Neural cell (in vitro differentiated cells): ENCODE data around the gene ITPRID2. TPM values are rescaled to one million over a fixed set of nuclear protein-coding genes. Genes with fewer than 3 reads are reported as not detected.

Experiments used
- H2AFZ ChIP-seq: fragments of 200-600, 300-800 bp; sonication (generic), shearing (Covaris generic); 2 replicates; pipeline ENCODE4 v1.6.0; 2014; ENCODE audit warnings: low read depth, mild to moderate bottlenecking, antibody characterized with exemption, low read length, moderate library complexity
- H3F3A ChIP-seq: fragments of 200-600 bp; shearing (Covaris generic); 2 replicates; pipeline ENCODE4 v1.6.1; 2016; ENCODE audit warnings: mild to moderate bottlenecking, moderate library complexity, mixed read lengths, antibody characterized with exemption, low read length; ENCODE audit not compliant: insufficient read depth, poor library complexity, severe bottlenecking
- H3K27ac ChIP-seq: fragments of 200-600, 300-800 bp; sonication (generic), shearing (Covaris generic); 2 replicates; pipeline ENCODE4 v1.5.1; 2014; ENCODE audit warnings: mild to moderate bottlenecking, low read length, moderate library complexity
- H3K27me3 ChIP-seq: fragments of 300-800, 200-600 bp; sonication (generic), shearing (Covaris generic); 2 replicates; pipeline ENCODE4 v1.6.0; 2014; ENCODE audit warnings: mild to moderate bottlenecking, low read depth, low read length, moderate library complexity; ENCODE audit not compliant: insufficient read depth
- H3K36me3 ChIP-seq: fragments of 300-800, 200-600 bp; sonication (generic), shearing (Covaris generic); 2 replicates; pipeline ENCODE4 v1.5.1; 2014; ENCODE audit warnings: mild to moderate bottlenecking, antibody characterized with exemption, low read length, moderate library complexity; ENCODE audit not compliant: insufficient read depth
- H3K4me2 ChIP-seq: fragments of 300-800, 200-600 bp; sonication (generic), shearing (Covaris generic); 2 replicates; pipeline ENCODE4 v1.6.0; 2014; ENCODE audit warnings: mild to moderate bottlenecking, low read length
- H3K4me3 ChIP-seq: fragments of 300-800, 200-600 bp; sonication (generic), shearing (Covaris generic); 2 replicates; pipeline ENCODE4 v1.5.1; 2014; ENCODE audit warnings: mild to moderate bottlenecking, low read length, moderate library complexity
- H3K79me2 ChIP-seq: fragments of 200-600 bp; shearing (Covaris generic); replicated peaks from 2 replicates; pipeline ENCODE4 v1.6.0; 2014; ENCODE audit warnings: mild to moderate bottlenecking, low read length, moderate library complexity; ENCODE audit not compliant: insufficient read depth
- H3K9ac ChIP-seq: fragments of 300-800, 200-600 bp; sonication (generic), shearing (Covaris generic); 2 replicates; pipeline ENCODE4 v1.6.1; 2016; ENCODE audit warnings: mild to moderate bottlenecking, low read length, mixed read lengths
- H3K9me2 ChIP-seq: fragments of 200-600 bp; shearing (Covaris generic); 2 replicates; pipeline ENCODE4 v1.6.1; 2016; ENCODE audit warnings: mild to moderate bottlenecking, low read length, mixed read lengths; ENCODE audit not compliant: insufficient read depth
- H3K9me3 ChIP-seq: fragments of 200-600, 300-800 bp; sonication (generic), shearing (Covaris generic); 2 replicates; pipeline ENCODE4 v1.6.1; 2016; ENCODE audit warnings: mild to moderate bottlenecking, mixed run types, low read length, moderate library complexity, mixed read lengths
- H4K20me1 ChIP-seq: fragments of 200-600 bp; shearing (Covaris generic); 2 replicates; pipeline ENCODE4 v1.6.1; 2016; ENCODE audit warnings: mild to moderate bottlenecking, mixed run types; ENCODE audit not compliant: insufficient read depth
- EP300 ChIP-seq: fragments of 450-650 bp; conservative IDR thresholded peaks from 2 replicates; pipeline ENCODE4 v1.6.1; 2014; ENCODE audit warnings: antibody characterized with exemption, mild to moderate bottlenecking, moderate library complexity; ENCODE audit not compliant: poor library complexity, severe bottlenecking
- EZH2 ChIP-seq: fragments of 200-600, 300-800 bp; shearing (Covaris generic), sonication (generic); IDR thresholded peaks from 2 replicates; pipeline ENCODE4 v1.6.1; 2014; ENCODE audit warnings: antibody characterized with exemption, low read length, borderline replicate concordance, mild to moderate bottlenecking; ENCODE audit not compliant: insufficient read depth, poor library complexity, severe bottlenecking
- MXI1 ChIP-seq: fragments of 450-650 bp; conservative IDR thresholded peaks from 2 replicates; pipeline ENCODE4 v1.6.1; 2014; ENCODE audit warnings: antibody characterized with exemption, mild to moderate bottlenecking; ENCODE audit not compliant: poor library complexity, severe bottlenecking
- POLR2AphosphoS5 ChIP-seq: IDR thresholded peaks from 2 replicates; pipeline ENCODE4 v1.6.1; 2012
- RAD21 ChIP-seq: fragments of 450-650 bp; conservative IDR thresholded peaks from 2 replicates; pipeline ENCODE4 v1.6.1; 2014; ENCODE audit warnings: antibody characterized with exemption, mild to moderate bottlenecking, moderate library complexity
- SMC3 ChIP-seq: fragments of 450-650 bp; conservative IDR thresholded peaks from 2 replicates; pipeline ENCODE4 v1.6.1; 2014; ENCODE audit warnings: antibody characterized with exemption, mild to moderate bottlenecking, moderate library complexity; ENCODE audit not compliant: poor library complexity
- TAF1 ChIP-seq: IDR thresholded peaks from 2 replicates; pipeline ENCODE4 v1.6.1; 2012; ENCODE audit warnings: low read depth
- polyA plus RNA-seq: library from polyadenylated mRNA; depleted of rRNA; stranded (reverse); fragments of >200 nt; gene quantifications from 2 replicates; pipeline ENCODE4 v1.2.3, GENCODE V29; 2014
- TF ChIP-seq, protein P1 (sequence below): IDR thresholded peaks from 2 replicates; pipeline ENCODE4 v1.6.1; 2012; ENCODE audit warnings: borderline replicate concordance
- TF ChIP-seq, protein P2 (sequence below): fragments of 450-650 bp; IDR thresholded peaks from 2 replicates; pipeline ENCODE4 v1.5.1; 2014; ENCODE audit warnings: antibody characterized with exemption, mild to moderate bottlenecking, moderate library complexity; ENCODE audit not compliant: poor library complexity, severe bottlenecking

ITPRID2 gene
- polyA plus RNA-seq, 1 donor from 2014 or later: 42.0 TPM

DNA sequence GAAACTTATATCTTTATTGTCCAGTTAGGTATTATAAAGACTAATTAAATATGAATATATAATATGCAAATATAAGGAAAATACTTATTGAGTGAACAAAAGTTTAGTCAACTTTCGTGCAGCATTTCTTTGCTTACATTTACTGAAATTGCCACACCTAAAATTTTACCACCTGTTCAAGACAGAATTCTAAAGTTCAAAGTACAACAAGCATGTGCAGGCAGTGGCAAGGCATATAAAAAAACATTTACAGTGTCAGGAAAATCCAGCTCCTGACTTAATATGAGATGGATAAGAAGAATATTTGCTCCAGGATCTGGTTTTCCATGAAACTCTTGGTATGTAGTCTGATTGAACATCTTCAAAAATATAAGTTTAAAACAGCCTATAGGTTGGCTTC is 4.8 kb downstream of the ITPRID2 start:
- no peak overlapping the region for H3K4me3 ChIP-seq
- no peak overlapping the region for H3K27ac ChIP-seq
- no peak overlapping the region for H3K9ac ChIP-seq
- H3K36me3 ChIP-seq: no peaks in the 10 kb centered on the region
- H3K9me2 ChIP-seq: no peaks in the 10 kb centered on the region
- H3K79me2 ChIP-seq: peaks cover 3% of the 10 kb centered on the region
- no peak overlapping the region for H3K4me2 ChIP-seq
- H2AFZ ChIP-seq: no peak overlapping the region
- no peaks in the 10 kb centered on the region for H3K27me3 ChIP-seq
- H3F3A ChIP-seq: no peaks in the 10 kb centered on the region
- no peaks in the 10 kb centered on the region for H4K20me1 ChIP-seq
- TF ChIP-seq POLR2AphosphoS5 (no peak), RAD21 (no peak), SMC3 (no peak), EP300 (no peak), TAF1 (no peak), MXI1 (no peak), EZH2 (no peak)
- TF ChIP-seq, protein P1, sequence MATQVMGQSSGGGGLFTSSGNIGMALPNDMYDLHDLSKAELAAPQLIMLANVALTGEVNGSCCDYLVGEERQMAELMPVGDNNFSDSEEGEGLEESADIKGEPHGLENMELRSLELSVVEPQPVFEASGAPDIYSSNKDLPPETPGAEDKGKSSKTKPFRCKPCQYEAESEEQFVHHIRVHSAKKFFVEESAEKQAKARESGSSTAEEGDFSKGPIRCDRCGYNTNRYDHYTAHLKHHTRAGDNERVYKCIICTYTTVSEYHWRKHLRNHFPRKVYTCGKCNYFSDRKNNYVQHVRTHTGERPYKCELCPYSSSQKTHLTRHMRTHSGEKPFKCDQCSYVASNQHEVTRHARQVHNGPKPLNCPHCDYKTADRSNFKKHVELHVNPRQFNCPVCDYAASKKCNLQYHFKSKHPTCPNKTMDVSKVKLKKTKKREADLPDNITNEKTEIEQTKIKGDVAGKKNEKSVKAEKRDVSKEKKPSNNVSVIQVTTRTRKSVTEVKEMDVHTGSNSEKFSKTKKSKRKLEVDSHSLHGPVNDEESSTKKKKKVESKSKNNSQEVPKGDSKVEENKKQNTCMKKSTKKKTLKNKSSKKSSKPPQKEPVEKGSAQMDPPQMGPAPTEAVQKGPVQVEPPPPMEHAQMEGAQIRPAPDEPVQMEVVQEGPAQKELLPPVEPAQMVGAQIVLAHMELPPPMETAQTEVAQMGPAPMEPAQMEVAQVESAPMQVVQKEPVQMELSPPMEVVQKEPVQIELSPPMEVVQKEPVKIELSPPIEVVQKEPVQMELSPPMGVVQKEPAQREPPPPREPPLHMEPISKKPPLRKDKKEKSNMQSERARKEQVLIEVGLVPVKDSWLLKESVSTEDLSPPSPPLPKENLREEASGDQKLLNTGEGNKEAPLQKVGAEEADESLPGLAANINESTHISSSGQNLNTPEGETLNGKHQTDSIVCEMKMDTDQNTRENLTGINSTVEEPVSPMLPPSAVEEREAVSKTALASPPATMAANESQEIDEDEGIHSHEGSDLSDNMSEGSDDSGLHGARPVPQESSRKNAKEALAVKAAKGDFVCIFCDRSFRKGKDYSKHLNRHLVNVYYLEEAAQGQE: no peak
- TF ChIP-seq, protein P2, sequence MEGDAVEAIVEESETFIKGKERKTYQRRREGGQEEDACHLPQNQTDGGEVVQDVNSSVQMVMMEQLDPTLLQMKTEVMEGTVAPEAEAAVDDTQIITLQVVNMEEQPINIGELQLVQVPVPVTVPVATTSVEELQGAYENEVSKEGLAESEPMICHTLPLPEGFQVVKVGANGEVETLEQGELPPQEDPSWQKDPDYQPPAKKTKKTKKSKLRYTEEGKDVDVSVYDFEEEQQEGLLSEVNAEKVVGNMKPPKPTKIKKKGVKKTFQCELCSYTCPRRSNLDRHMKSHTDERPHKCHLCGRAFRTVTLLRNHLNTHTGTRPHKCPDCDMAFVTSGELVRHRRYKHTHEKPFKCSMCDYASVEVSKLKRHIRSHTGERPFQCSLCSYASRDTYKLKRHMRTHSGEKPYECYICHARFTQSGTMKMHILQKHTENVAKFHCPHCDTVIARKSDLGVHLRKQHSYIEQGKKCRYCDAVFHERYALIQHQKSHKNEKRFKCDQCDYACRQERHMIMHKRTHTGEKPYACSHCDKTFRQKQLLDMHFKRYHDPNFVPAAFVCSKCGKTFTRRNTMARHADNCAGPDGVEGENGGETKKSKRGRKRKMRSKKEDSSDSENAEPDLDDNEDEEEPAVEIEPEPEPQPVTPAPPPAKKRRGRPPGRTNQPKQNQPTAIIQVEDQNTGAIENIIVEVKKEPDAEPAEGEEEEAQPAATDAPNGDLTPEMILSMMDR: no peak
- H3K9me3 ChIP-seq: no peaks in the 10 kb centered on the region

DNA sequence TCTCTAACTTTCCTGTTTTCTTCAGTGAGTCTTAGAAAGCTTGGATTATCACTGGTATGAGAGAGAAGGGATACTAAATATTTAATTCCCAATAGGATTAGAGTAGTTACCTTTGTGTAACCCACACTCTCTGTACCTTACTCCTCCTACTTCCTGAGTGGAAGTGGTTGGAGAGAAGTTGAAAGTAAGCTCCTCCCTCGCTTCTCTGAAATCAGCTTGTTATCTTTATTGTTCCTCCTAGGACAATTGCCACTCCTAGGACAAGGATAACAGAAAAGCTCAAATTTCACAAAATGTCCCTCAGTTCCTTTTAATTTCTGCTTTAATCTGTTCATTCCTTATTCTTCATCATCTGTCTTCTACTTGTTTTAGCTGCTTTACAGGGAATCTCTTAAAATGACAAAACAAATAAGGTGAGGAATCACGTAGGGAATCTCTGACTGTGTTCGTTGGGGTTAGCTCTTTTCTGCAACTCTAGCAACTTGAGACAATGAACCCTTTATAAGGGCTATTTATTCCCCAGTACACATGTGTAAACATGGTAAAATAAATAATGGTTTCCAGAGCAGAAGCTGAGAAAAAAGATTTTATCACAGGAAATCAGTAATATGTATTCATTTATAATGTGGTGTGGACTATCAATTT is 8.6 kb downstream of the ITPRID2 start:
- H3K9me2 ChIP-seq: no peaks in the 10 kb centered on the region
- H3K9ac ChIP-seq: no peak overlapping the region
- H3K4me2 ChIP-seq: no peak overlapping the region
- no peaks in the 10 kb centered on the region for H4K20me1 ChIP-seq
- no peak overlapping the region for H3K4me3 ChIP-seq
- H3K27me3 ChIP-seq: no peaks in the 10 kb centered on the region
- H3K9me3 ChIP-seq: no peaks in the 10 kb centered on the region
- no peaks in the 10 kb centered on the region for H3K36me3 ChIP-seq
- no peak overlapping the region for H3K27ac ChIP-seq
- no peaks in the 10 kb centered on the region for H3K79me2 ChIP-seq
- TF ChIP-seq, protein P2: no peak
- TF ChIP-seq EP300: no peak
- no peak for TF ChIP-seq POLR2AphosphoS5
- TF ChIP-seq TAF1: no peak
- TF ChIP-seq, protein P1: no peak
- TF ChIP-seq MXI1: no peak
- no peak for TF ChIP-seq EZH2
- TF ChIP-seq RAD21: no peak
- TF ChIP-seq SMC3: no peak
- H2AFZ ChIP-seq: no peak overlapping the region
- no peaks in the 10 kb centered on the region for H3F3A ChIP-seq
